ENCODE measurements around the gene FSD1L.

FSD1L gene

DNA sequence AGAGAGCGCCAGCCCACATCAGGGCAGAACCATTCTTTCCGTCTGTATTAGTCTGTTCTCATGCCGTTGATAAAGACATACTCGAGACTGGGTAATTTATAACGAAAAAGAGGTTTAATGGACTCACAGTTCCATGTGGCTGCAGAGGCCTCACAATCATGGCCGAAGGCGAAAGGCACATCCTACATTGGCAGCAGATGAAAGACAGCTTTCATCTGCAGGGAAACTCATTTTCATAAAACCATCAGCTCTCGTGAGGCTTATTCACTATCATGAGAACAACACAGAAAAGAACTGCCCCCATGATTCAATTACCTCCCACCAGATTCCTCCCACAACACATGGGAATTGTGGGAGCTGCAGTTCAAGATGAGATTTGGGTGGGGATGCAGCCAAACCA, 4.7 kb upstream of the FSD1L start:
- TF ChIP-seq, protein P1, sequence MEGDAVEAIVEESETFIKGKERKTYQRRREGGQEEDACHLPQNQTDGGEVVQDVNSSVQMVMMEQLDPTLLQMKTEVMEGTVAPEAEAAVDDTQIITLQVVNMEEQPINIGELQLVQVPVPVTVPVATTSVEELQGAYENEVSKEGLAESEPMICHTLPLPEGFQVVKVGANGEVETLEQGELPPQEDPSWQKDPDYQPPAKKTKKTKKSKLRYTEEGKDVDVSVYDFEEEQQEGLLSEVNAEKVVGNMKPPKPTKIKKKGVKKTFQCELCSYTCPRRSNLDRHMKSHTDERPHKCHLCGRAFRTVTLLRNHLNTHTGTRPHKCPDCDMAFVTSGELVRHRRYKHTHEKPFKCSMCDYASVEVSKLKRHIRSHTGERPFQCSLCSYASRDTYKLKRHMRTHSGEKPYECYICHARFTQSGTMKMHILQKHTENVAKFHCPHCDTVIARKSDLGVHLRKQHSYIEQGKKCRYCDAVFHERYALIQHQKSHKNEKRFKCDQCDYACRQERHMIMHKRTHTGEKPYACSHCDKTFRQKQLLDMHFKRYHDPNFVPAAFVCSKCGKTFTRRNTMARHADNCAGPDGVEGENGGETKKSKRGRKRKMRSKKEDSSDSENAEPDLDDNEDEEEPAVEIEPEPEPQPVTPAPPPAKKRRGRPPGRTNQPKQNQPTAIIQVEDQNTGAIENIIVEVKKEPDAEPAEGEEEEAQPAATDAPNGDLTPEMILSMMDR (conservative IDR thresholded peaks at IDR 0.05; ENCODE audit: control insufficient read depth, insufficient read depth, low read depth, low read length), result no peak
- peak; percentile 8 for DNase-seq (ENCODE audit: low read depth)
- no peak overlapping the region for H3K4me3 ChIP-seq (ENCODE audit: control insufficient read depth, low read depth, low read length)

DNA sequence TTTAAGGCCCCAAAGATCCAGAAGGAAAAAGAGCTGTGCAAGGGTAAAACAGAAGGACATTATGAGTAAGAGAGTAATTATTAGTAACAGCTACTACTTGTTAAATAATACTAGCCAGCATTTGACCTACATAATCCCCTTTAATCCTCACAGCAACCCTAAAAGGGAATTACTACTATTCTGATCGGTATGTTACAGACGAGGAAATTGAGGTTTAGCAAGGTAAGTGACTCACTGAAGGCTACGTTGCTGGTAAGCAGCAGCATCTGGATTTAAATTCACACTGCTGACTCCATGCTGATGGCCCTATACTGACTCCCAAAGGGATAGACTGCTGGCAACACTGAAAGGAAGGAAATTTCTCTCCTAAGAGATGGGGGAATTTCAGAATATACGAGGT, 3.7 kb upstream of the FSD1L start:
- H3K4me3 ChIP-seq (ENCODE audit: control insufficient read depth, low read depth, low read length), result no peak overlapping the region
- DNase-seq (ENCODE audit: low read depth), result peak; percentile 83
- TF ChIP-seq, protein P1 (conservative IDR thresholded peaks at IDR 0.05; ENCODE audit: control insufficient read depth, insufficient read depth, low read depth, low read length), result no peak

DNA sequence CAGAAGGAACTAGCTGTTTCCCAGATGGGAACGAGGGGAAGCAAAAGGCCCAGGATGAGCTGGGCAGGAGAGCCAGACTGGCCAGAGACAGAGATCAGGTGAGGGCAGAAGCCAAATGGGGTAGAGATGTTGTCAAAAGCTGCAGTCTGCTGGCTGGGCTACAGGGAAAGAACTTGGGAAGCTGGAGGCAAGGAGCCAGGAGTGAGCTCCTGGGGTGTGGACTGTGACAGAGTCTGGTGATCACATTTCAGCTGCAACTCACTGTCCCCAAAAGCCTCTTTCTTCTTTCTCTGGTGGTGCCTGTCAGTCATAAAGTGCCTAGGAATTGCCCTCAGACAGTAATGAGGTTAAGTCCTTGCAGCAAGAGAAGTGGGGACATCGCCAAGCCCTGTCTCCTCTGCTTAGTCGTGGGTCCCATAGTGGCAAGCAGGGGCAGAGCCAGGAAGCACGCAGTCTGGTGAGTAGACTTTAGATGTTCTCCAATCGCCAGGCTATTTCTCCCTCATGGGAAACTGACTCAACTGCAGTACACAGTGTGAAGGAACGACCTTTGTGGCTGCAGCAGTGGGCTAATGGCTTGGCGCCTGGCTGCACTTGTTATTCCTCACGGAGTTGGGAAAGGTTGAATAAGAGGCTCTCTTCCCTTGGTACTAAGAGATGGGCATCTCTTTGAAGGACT, 2.5 kb upstream of the FSD1L start:
- no peak overlapping the region for H3K4me3 ChIP-seq (ENCODE audit: control insufficient read depth, low read depth, low read length)
- peak; percentile 61 for DNase-seq (ENCODE audit: low read depth)
- TF ChIP-seq, protein P1 (conservative IDR thresholded peaks at IDR 0.05; ENCODE audit: control insufficient read depth, insufficient read depth, low read depth, low read length), result no peak

GRCh38 chr9:105447386-105447813, 434 bp upstream of the FSD1L start:
- peak overlapping the region; percentile 87 for H3K4me3 ChIP-seq (ENCODE audit: control insufficient read depth, low read depth, low read length)
- TF ChIP-seq, protein P1 (conservative IDR thresholded peaks at IDR 0.05; ENCODE audit: control insufficient read depth, insufficient read depth, low read depth, low read length), result no peak
- DNase-seq (ENCODE audit: low read depth), result peak; percentile 14

GRCh38 chr9:105449081-105449480, 1.2 kb downstream of the FSD1L start:
- H3K4me3 ChIP-seq (ENCODE audit: control insufficient read depth, low read depth, low read length), result peak overlapping the region; percentile 87
- TF ChIP-seq, protein P1 (conservative IDR thresholded peaks at IDR 0.05; ENCODE audit: control insufficient read depth, insufficient read depth, low read depth, low read length), result no peak
- DNase-seq (ENCODE audit: low read depth), result peak; percentile 6

DNA sequence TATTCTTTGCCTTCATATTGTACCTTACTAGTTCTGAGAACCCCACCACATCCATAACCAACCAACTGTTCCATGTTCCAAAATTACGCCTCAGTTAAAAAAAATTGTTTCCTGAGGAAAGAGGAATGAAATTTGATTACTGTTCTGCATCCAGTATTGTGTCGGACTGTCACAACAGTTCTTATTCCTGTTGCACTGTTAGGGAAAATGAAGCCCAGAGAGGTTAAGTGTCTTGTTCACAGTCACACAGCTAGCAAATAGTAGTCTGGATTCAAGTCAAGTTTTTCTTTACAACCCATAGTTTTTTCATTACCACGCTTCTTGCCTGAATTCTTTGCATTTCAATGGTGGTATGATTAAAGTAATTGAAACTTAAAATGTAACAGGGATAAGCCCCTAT, 4.4 kb downstream of the FSD1L start:
- no peak for DNase-seq (ENCODE audit: low read depth)
- no peak overlapping the region for H3K4me3 ChIP-seq (ENCODE audit: control insufficient read depth, low read depth, low read length)
- TF ChIP-seq, protein P1 (conservative IDR thresholded peaks at IDR 0.05; ENCODE audit: control insufficient read depth, insufficient read depth, low read depth, low read length), result no peak
